Measurements from ENCODE around the gene LILRA2. TPM values are rescaled to one million over a fixed set of nuclear protein-coding genes. Genes with fewer than 3 reads are reported as not detected.

Gene LILRA2
- total RNA-seq, 1 experiment from 2014 or later = not detected

- Mint-ChIP-seq H3K36me3 (ENCODE audit: insufficient read depth in 1 of 3, low read depth in 3 of 3) (peaks cover 0 to 11% (median 9%) of the 10 kb centered on the region in 3 experiments; a peak in 5 of 7 replicates), H3K4me3 (no peak overlapping the region), H3K9me3 (peaks cover 96 to 100% of the 10 kb centered on the region in 2 experiments), H3K4me1 (peaks cover 3% of the 10 kb centered on the region in 2 experiments; a peak in 3 of 4 replicates), H3K27ac (no peak overlapping the region), H3K27me3 (ENCODE audit: low read depth) (peaks cover 6% of the 10 kb centered on the region)
- Histone ChIP-seq H3K9ac (ENCODE audit: extremely low read depth, insufficient read length, low read length) (no peak overlapping the region), H2AFZ (ENCODE audit: low read length) (no peak overlapping the region), H2BK120ac (ENCODE audit: low read depth, low read length, poor library complexity, severe bottlenecking) (no peak overlapping the region), H2BK20ac (ENCODE audit: low read depth, low read length, poor library complexity, severe bottlenecking) (no peak overlapping the region), H3K27ac (ENCODE audit: insufficient read length, low read depth, low read length) (no peak overlapping the region), H2AK5ac (ENCODE audit: insufficient read length, low read length) (no peak overlapping the region), H3T11ph (ENCODE audit: low read length) (no peak overlapping the region), H4K91ac (ENCODE audit: insufficient read length, low read depth, low read length) (no peak overlapping the region), H3K79me2 (ENCODE audit: insufficient read depth, low read length) (no peaks in the 10 kb centered on the region), H3K4me2 (ENCODE audit: insufficient read depth, insufficient read length, low read length) (no peak overlapping the region), H3K27me3 (ENCODE audit: insufficient read depth, low read length) (no peaks in the 10 kb centered on the region), H3K23me2 (ENCODE audit: insufficient read length, low read depth, low read length, poor library complexity, severe bottlenecking) (no peaks in the 10 kb centered on the region), H2BK15ac (ENCODE audit: low read depth, low read length) (no peak overlapping the region), H3K14ac (ENCODE audit: insufficient read depth, low read length) (no peak overlapping the region), H3K4ac (ENCODE audit: low read depth, low read length) (no peak overlapping the region), H4K5ac (ENCODE audit: insufficient read length, low read depth, low read length) (no peak overlapping the region), H3K56ac (ENCODE audit: insufficient read length, low read depth, low read length) (no peak overlapping the region), H3K9me3 (ENCODE audit: control insufficient read depth, low read depth, low read length) (peaks cover 83% of the 10 kb centered on the region), H3K18ac (ENCODE audit: insufficient read length, low read depth, low read length) (no peak overlapping the region), H4K8ac (replicated peaks; ENCODE audit: insufficient read length, low read depth, low read length) (no peak overlapping the region), H3K23ac (ENCODE audit: insufficient read length, low read depth, low read length) (no peak overlapping the region), H4K20me1 (ENCODE audit: control insufficient read depth, insufficient read depth, insufficient read length) (no peaks in the 10 kb centered on the region), H2BK12ac (ENCODE audit: insufficient read length, low read depth, low read length) (no peak overlapping the region), H3K4me1 (ENCODE audit: insufficient read depth, low read length) (no peaks in the 10 kb centered on the region), H3K79me1 (ENCODE audit: insufficient read depth, low read depth, low read length, poor library complexity, severe bottlenecking) (no peaks in the 10 kb centered on the region), H2BK5ac (ENCODE audit: insufficient read length, low read length) (no peak overlapping the region)
- no peak for TF ChIP-seq CTCF (conservative IDR thresholded peaks at IDR 0.05)
- no peak for DNase-seq
- no CpG with 5 or more reads among the region's 4 CpGs for WGBS (ENCODE audit: extremely low coverage, insufficient read length, low lambda C conversion rate)
Measured at GRCh38 chr19:54574051-54574450, 461 bp downstream of the LILRA2 start.
